Karpas-422 (cell line): ENCODE data around the gene SMOC2. TPM values are rescaled to one million over a fixed set of nuclear protein-coding genes. Genes with fewer than 3 reads are reported as not detected.
"Not testable (repeated sequence)": the region's sequence is repeated elsewhere in the genome, so short reads cannot be mapped to it uniquely, and the experiment has no call there.

Experiments
- DNase-seq: peaks from one replicate; pipeline ENCODE4 v3.0.0-alpha.2; 2015
- H2AFZ ChIP-seq: fragments of 200-600 bp; sonication (generic); 2 replicates; pipeline ENCODE4 v1.6.1; 2014; ENCODE audit warnings: antibody characterized with exemption, low read length, mixed read lengths
- H3K27ac ChIP-seq: fragments of 200-600 bp; sonication (generic); 2 replicates; pipeline ENCODE4 v1.5.1; 2014; ENCODE audit warnings: mild to moderate bottlenecking, low read length, moderate library complexity
- H3K27me3 ChIP-seq: fragments of 200-600 bp; sonication (generic); 2 replicates; pipeline ENCODE4 v1.6.1; 2014; ENCODE audit warnings: low read length, mixed read lengths
- H3K36me3 ChIP-seq: fragments of 200-600 bp; sonication (generic); 2 replicates; pipeline ENCODE4 v1.6.1; 2014; ENCODE audit warnings: low read length, mixed read lengths; ENCODE audit not compliant: insufficient read depth
- H3K4me1 ChIP-seq: fragments of 200-600 bp; sonication (generic); 2 replicates; pipeline ENCODE4 v1.6.1; 2014; ENCODE audit warnings: mild to moderate bottlenecking, low read length, mixed read lengths
- H3K4me2 ChIP-seq: fragments of 200-600 bp; sonication (generic); 2 replicates; pipeline ENCODE4 v1.6.1; 2014; ENCODE audit warnings: low read length, low read depth, mild to moderate bottlenecking; ENCODE audit not compliant: poor library complexity, severe bottlenecking
- H3K4me3 ChIP-seq: fragments of 200-600 bp; sonication (generic); 2 replicates; pipeline ENCODE4 v1.5.1; 2014; ENCODE audit warnings: mild to moderate bottlenecking, antibody characterized with exemption, low read length, mixed read lengths
- H3K79me2 ChIP-seq: fragments of 200-600 bp; sonication (generic); 2 replicates; pipeline ENCODE4 v1.6.1; 2014; ENCODE audit warnings: mild to moderate bottlenecking, low read length, mixed read lengths
- H3K9ac ChIP-seq: fragments of 200-600 bp; sonication (generic); 2 replicates; pipeline ENCODE4 v1.6.0; 2014; ENCODE audit warnings: low read length
- H3K9me2 ChIP-seq: fragments of 200-600 bp; sonication (generic), shearing (Covaris generic); replicated peaks from 2 replicates; pipeline ENCODE4 v1.6.0; 2014; ENCODE audit warnings: mild to moderate bottlenecking, low read length, moderate library complexity; ENCODE audit not compliant: insufficient read depth
- H3K9me3 ChIP-seq: fragments of 300-700, 200-600 bp; sonication (generic); 2 replicates; pipeline ENCODE4 v1.6.1; 2014; ENCODE audit warnings: low read length, mixed read lengths
- H4K20me1 ChIP-seq: fragments of 200-600 bp; sonication (generic); 2 replicates; pipeline ENCODE4 v1.6.1; 2014; ENCODE audit warnings: mild to moderate bottlenecking, antibody characterized with exemption, low read length, low read depth; ENCODE audit not compliant: insufficient read depth
- total RNA-seq: library from RNA; depleted of rRNA; stranded (reverse); fragments of >200 nt; shearing (Covaris generic); gene quantifications from 2 replicates; pipeline ENCODE4 v1.2.3, GENCODE V29; 2014; ENCODE audit warnings: low replicate concordance

SMOC2 gene
- total RNA-seq, 1 experiment from 2014 or later: not detected

DNA sequence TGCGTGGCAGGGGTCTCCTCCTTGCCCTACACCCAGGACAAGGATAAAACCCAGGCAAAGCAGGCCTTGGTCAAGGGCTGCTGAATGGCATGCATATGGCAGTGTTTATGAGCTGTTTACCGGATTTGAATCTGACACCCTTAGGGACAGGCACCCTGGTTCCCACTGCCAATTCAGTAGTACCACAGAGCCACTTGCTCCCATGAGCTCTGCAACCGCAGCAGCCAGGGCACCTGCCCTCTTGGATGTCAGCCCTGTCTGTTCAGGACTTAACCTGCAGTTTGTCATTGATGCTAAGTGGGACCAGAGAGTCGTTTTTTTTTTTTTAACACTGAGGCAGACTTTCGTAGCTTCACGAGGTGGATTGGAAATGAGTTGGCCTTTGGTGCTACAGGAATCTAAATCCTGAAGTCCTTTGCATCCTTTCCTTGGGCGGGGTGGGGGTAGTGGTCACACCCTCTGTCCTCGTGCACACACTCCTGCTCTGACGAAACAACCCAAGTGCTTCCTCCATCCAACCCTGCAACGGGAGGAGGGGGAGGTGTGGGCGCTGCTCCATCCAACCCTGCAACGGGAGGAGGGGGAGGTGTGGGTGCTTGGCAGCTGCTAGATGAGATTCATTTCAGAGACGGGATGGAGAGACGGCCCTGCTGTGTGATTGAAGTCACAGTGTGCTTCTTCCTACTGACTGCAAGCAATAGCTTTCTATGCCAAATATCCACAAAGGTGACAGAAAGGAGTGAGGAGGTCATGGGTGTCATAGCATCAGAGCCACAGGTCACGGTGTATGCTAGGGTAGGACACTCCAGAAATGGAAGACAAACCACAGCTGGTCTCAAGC is 166.5 kb downstream of the SMOC2 start:
- H3K27me3 ChIP-seq: no peaks in the 10 kb centered on the region
- no peaks in the 10 kb centered on the region for H4K20me1 ChIP-seq
- no peak overlapping the region for H3K4me3 ChIP-seq
- H3K4me1 ChIP-seq: no peaks in the 10 kb centered on the region
- no peaks in the 10 kb centered on the region for H3K9me3 ChIP-seq
- no peak overlapping the region for H3K4me2 ChIP-seq
- no peak overlapping the region for H3K27ac ChIP-seq
- H3K79me2 ChIP-seq: no peaks in the 10 kb centered on the region
- DNase-seq: no peak
- no peaks in the 10 kb centered on the region for H3K9me2 ChIP-seq
- no peak overlapping the region for H3K9ac ChIP-seq
- H2AFZ ChIP-seq: no peak overlapping the region
- H3K36me3 ChIP-seq: no peaks in the 10 kb centered on the region

GRCh38 chr6:168608113-168608400 is 167.1 kb downstream of the SMOC2 start:
- H3K9ac ChIP-seq: no peak overlapping the region
- H4K20me1 ChIP-seq: no peaks in the 10 kb centered on the region
- no peaks in the 10 kb centered on the region for H3K4me1 ChIP-seq
- no peak for DNase-seq
- no peaks in the 10 kb centered on the region for H3K36me3 ChIP-seq
- no peaks in the 10 kb centered on the region for H3K79me2 ChIP-seq
- no peak overlapping the region for H3K4me3 ChIP-seq
- no peaks in the 10 kb centered on the region for H3K9me2 ChIP-seq
- peaks cover 2% of the 10 kb centered on the region; the same call in 1 of the 2 replicates for H3K9me3 ChIP-seq
- no peak overlapping the region for H3K4me2 ChIP-seq
- H3K27me3 ChIP-seq: no peaks in the 10 kb centered on the region
- no peak overlapping the region for H3K27ac ChIP-seq
- no peak overlapping the region for H2AFZ ChIP-seq

- Histone ChIP-seq H3K27me3 (no peaks in the 10 kb centered on the region), H3K4me1 (no peaks in the 10 kb centered on the region), H3K79me2 (no peaks in the 10 kb centered on the region), H3K27ac (no peak overlapping the region), H2AFZ (no peak overlapping the region), H3K36me3 (no peaks in the 10 kb centered on the region), H4K20me1 (no peaks in the 10 kb centered on the region), H3K4me2 (no peak overlapping the region), H3K9me3 (peaks cover 5% of the 10 kb centered on the region), H3K9ac (no peak overlapping the region), H3K9me2 (no peaks in the 10 kb centered on the region), H3K4me3 (no peak overlapping the region)
- DNase-seq: no peak
Measured at GRCh38 chr6:168609026-168609685, 168.2 kb downstream of the SMOC2 start.

DNA sequence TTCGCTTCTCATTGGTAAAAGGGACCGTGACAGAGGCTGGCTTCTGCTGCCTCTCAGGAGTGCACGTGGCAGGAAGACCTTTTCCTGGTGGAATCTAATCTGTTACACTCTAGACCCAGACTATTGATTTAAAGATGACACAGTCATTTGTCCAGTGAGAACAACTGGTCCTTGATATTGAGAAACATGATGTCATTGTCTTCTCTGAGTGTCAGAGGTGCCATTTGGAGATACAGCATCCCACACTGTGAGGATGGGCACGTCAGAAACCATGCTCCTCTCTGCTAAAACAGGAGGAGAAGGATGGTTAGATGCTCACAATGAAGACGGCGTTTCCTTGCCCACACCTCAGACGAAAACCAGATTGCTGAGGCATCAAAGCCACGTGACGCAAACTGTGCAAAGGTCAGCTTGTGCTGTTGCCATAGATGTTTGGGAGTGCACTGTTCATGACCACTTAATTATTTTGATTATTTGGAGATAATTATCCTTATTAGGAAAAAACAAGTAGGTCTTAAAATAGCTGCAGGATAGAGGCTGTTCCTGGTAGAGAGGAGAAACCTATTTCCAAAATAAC is 169.0 kb downstream of the SMOC2 start:
- H3K4me1 ChIP-seq: no peaks in the 10 kb centered on the region
- H3K9ac ChIP-seq: no peak overlapping the region
- no peaks in the 10 kb centered on the region for H3K27me3 ChIP-seq
- H3K4me3 ChIP-seq: no peak overlapping the region
- H3K4me2 ChIP-seq: no peak overlapping the region
- no peak overlapping the region for H2AFZ ChIP-seq
- no peaks in the 10 kb centered on the region for H3K9me2 ChIP-seq
- H3K79me2 ChIP-seq: no peaks in the 10 kb centered on the region
- peaks cover 5% of the 10 kb centered on the region for H3K9me3 ChIP-seq
- H3K27ac ChIP-seq: no peak overlapping the region
- H3K36me3 ChIP-seq: no peaks in the 10 kb centered on the region
- no peak for DNase-seq
- no peaks in the 10 kb centered on the region for H4K20me1 ChIP-seq

DNA sequence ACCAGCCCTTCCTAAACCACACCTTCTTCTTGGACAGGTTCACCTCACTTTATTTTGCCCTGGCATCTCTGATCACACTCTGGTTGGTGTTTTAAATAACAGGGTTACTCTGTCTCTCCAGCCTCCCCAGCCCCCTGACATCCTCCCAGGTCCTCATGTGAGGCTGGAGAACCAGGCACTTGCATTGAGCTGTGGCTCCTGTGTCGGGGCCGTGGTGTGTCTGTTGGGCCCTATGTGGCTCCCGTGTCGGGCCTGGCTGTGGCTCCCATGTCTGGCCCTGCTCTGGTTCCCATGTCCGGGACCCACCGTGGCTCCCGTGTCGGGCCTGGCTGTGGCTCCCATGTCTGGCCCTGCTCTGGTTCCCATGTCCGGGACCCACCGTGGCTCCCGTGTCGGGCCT is 170.0 kb downstream of the SMOC2 start:
- not testable (repeated sequence) for H3K4me2 ChIP-seq, H3K36me3 ChIP-seq, H4K20me1 ChIP-seq, H2AFZ ChIP-seq, H3K27me3 ChIP-seq, H3K27ac ChIP-seq, H3K4me1 ChIP-seq, H3K4me3 ChIP-seq, H3K9me2 ChIP-seq, H3K9ac ChIP-seq, H3K79me2 ChIP-seq, DNase-seq, H3K9me3 ChIP-seq

DNA sequence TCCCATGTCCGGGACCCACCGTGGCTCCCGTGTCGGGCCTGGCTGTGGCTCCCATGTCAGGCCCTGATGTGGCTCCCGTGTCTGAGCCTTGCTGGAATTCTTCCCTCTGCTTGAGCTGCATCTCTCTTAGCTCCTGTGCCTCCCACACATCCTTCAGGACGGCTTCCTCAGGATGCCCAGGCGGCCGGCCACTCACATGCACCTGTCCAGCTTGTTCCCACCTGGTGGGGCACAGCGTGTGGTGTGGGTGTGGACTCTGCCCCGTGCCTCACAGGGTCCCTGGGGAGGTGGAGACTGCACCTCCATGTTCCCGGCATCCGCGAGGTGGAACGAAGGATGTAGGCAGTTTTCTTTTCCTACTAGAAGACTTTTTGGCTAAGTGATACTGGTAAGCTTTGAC is 170.7 kb downstream of the SMOC2 start:
- H3K9me2 ChIP-seq: no peaks in the 10 kb centered on the region
- H3K4me3 ChIP-seq: no peak overlapping the region
- no peak overlapping the region for H2AFZ ChIP-seq
- no peak overlapping the region for H3K27ac ChIP-seq
- no peaks in the 10 kb centered on the region for H3K4me1 ChIP-seq
- no peak for DNase-seq
- H3K27me3 ChIP-seq: no peaks in the 10 kb centered on the region
- H3K9ac ChIP-seq: no peak overlapping the region
- H3K36me3 ChIP-seq: no peaks in the 10 kb centered on the region
- no peak overlapping the region for H3K4me2 ChIP-seq
- H3K9me3 ChIP-seq: peaks cover 5% of the 10 kb centered on the region
- H4K20me1 ChIP-seq: no peaks in the 10 kb centered on the region
- H3K79me2 ChIP-seq: no peaks in the 10 kb centered on the region

DNA sequence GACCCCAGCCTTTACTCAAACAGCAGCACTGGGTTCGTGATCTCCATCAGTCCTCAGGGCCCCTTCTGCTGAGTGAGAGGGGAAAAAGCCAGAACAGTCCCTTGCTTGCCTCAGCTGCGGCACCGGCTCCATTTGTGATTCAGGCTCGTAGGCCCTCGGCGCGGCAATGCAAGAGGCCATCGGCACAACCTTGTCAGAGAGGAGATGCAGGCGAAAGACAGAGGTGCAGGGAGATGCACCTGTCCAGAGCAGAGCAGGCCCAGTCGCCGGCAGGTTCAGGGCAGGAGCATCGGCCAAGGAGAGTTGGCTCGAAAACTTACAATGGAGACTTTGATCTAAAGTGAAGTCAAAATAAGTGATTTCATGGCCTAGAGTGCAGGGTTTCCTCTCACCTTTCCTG is 171.6 kb downstream of the SMOC2 start:
- Histone ChIP-seq H3K27me3 (no peaks in the 10 kb centered on the region), H3K9ac (no peak overlapping the region)
- DNase-seq: no peak

GRCh38 chr6:168615837-168616236 is 174.9 kb downstream of the SMOC2 start:
- Histone ChIP-seq H3K4me1 (no peaks in the 10 kb centered on the region), H3K9me3 (peaks cover 5% of the 10 kb centered on the region), H4K20me1 (no peaks in the 10 kb centered on the region), H3K4me3 (no peak overlapping the region), H3K79me2 (no peaks in the 10 kb centered on the region), H3K4me2 (no peak overlapping the region), H3K9me2 (no peaks in the 10 kb centered on the region), H3K9ac (no peak overlapping the region), H3K27ac (no peak overlapping the region), H3K36me3 (no peaks in the 10 kb centered on the region), H3K27me3 (no peaks in the 10 kb centered on the region), H2AFZ (no peak overlapping the region)
- DNase-seq: no peak

More for the DNA sequence above, 171.6 kb downstream of the SMOC2 start:
- no peaks in the 10 kb centered on the region for H3K4me1 ChIP-seq
- H3K79me2 ChIP-seq: no peaks in the 10 kb centered on the region
- no peak overlapping the region for H3K4me2 ChIP-seq
- H3K36me3 ChIP-seq: no peaks in the 10 kb centered on the region
- no peaks in the 10 kb centered on the region for H3K9me2 ChIP-seq
- H3K9me3 ChIP-seq: peaks cover 5% of the 10 kb centered on the region
- H3K27ac ChIP-seq: no peak overlapping the region
- no peak overlapping the region for H2AFZ ChIP-seq
- no peaks in the 10 kb centered on the region for H4K20me1 ChIP-seq
- no peak overlapping the region for H3K4me3 ChIP-seq
